AG09309 (cell line): ENCODE results near the gene ATG4D.
A peak's percentile ranks its signal among the peaks of the same experiment; 100 is the strongest.

Source experiments
- DNase-seq: peaks from one replicate; pipeline ENCODE4 v3.0.0-alpha.2; 2010; ENCODE audit warnings: low read depth
- H3K4me3 ChIP-seq: 2 replicates; pipeline ENCODE4 v1.5.1; 2011; ENCODE audit warnings: mild to moderate bottlenecking, low read depth, low read length, moderate library complexity; ENCODE audit not compliant: control insufficient read depth
- CTCF ChIP-seq: IDR thresholded peaks from 2 replicates; pipeline ENCODE4 v1.5.1; 2011; ENCODE audit warnings: mild to moderate bottlenecking, low read depth, low read length, inconsistent platforms; ENCODE audit not compliant: insufficient read depth, control insufficient read depth; ENCODE audit errors: missing control alignments

Gene ATG4D

GRCh38 chr19:10543420-10544241 lies at the start of gene ATG4D:
ATG4D (plus strand) TSS chr19:10543904; CDS start chr19:10544091, 187 bp downstream.
- no peak for TF ChIP-seq CTCF
- DNase-seq = no peak
- peak within 1 kb of the TSS; percentile 80 for H3K4me3 ChIP-seq

GRCh38 chr19:10497371-10497770 lies 46.3 kb upstream of the ATG4D start:
- H3K4me3 ChIP-seq = no peak overlapping the region
- no peak for DNase-seq
- TF ChIP-seq CTCF = no peak

GRCh38 chr19:10499550-10500246 lies 44.0 kb upstream of the ATG4D start:
- TF ChIP-seq CTCF = no peak
- DNase-seq = no peak
- H3K4me3 ChIP-seq = no peak overlapping the region

- no peak overlapping the region for H3K4me3 ChIP-seq
- no peak for DNase-seq
Measured at GRCh38 chr19:10500247-10500592, 43.5 kb upstream of the ATG4D start.

GRCh38 chr19:10501971-10502523 lies 41.7 kb upstream of the ATG4D start:
- peak overlapping the region; percentile 89 for H3K4me3 ChIP-seq
- DNase-seq = no peak
- TF ChIP-seq CTCF = no peak

More at GRCh38 chr19:10500247-10500592, 43.5 kb upstream of the ATG4D start:
- no peak for TF ChIP-seq CTCF

- peak; percentile 41 for DNase-seq
- peak overlapping the region; percentile 89 for H3K4me3 ChIP-seq
- peak; percentile 1 for TF ChIP-seq CTCF
Measured at GRCh38 chr19:10502524-10503001, 41.1 kb upstream of the ATG4D start.
